ENCODE measurements around the gene YTHDC1. TPM values are rescaled to one million over a fixed set of nuclear protein-coding genes. Genes with fewer than 3 reads are reported as not detected.

The YTHDC1 gene
- total and polyA plus RNA-seq, 2 of the 13 experiments (the other 11 are each of a cell fraction or from before 2014, with no cell fraction given) = 37.3 to 56.8 TPM

DNA sequence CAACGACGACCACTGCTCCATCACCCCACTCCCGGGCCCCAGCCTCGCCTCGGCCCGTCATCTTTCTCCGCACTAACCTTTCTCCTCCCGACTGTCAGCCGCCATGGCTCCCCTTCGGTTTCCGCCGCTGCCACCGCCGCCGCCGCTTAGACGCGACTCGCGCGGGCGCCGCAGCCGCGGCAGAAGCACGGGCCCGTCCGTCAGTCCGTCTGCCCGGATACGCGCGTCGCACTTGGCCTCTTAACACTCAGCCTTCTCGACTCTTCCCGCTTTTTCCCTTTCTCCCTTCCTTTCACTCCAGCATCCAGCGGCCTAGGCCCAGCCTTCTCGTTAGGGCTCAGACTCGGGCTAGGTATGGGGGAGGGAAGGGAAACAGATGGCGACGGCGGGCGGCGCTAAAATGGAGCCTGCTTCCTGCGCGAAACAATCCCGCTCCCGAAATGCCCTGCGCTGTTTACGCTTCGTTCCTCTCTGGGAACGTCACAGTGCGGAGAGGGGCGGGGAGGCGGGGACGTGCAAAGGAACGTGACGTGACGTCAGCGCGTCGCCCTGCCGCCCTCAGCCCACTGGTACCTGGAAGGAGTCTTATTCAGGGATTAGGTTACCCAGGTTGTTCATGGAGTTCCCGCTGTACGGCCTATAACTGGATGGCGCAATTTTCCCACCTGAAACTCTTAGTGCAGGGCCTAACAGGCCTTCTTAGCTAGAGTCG lies at the start of gene YTHDC1 (continued):
- 0 out of 2 replicates have a peak, but pooled peaks have one; percentile 49 for TF ChIP-seq ETV6 (CRISPR knock-in tag; conservative IDR thresholded peaks at IDR 0.05)
- TF ChIP-seq, protein P1, sequence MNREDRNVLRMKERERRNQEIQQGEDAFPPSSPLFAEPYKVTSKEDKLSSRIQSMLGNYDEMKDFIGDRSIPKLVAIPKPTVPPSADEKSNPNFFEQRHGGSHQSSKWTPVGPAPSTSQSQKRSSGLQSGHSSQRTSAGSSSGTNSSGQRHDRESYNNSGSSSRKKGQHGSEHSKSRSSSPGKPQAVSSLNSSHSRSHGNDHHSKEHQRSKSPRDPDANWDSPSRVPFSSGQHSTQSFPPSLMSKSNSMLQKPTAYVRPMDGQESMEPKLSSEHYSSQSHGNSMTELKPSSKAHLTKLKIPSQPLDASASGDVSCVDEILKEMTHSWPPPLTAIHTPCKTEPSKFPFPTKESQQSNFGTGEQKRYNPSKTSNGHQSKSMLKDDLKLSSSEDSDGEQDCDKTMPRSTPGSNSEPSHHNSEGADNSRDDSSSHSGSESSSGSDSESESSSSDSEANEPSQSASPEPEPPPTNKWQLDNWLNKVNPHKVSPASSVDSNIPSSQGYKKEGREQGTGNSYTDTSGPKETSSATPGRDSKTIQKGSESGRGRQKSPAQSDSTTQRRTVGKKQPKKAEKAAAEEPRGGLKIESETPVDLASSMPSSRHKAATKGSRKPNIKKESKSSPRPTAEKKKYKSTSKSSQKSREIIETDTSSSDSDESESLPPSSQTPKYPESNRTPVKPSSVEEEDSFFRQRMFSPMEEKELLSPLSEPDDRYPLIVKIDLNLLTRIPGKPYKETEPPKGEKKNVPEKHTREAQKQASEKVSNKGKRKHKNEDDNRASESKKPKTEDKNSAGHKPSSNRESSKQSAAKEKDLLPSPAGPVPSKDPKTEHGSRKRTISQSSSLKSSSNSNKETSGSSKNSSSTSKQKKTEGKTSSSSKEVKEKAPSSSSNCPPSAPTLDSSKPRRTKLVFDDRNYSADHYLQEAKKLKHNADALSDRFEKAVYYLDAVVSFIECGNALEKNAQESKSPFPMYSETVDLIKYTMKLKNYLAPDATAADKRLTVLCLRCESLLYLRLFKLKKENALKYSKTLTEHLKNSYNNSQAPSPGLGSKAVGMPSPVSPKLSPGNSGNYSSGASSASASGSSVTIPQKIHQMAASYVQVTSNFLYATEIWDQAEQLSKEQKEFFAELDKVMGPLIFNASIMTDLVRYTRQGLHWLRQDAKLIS (CRISPR knock-in tag; IDR thresholded peaks at IDR 0.05) = no peak; the same call in 1 of the 2 replicates
- TF ChIP-seq, protein P2, sequence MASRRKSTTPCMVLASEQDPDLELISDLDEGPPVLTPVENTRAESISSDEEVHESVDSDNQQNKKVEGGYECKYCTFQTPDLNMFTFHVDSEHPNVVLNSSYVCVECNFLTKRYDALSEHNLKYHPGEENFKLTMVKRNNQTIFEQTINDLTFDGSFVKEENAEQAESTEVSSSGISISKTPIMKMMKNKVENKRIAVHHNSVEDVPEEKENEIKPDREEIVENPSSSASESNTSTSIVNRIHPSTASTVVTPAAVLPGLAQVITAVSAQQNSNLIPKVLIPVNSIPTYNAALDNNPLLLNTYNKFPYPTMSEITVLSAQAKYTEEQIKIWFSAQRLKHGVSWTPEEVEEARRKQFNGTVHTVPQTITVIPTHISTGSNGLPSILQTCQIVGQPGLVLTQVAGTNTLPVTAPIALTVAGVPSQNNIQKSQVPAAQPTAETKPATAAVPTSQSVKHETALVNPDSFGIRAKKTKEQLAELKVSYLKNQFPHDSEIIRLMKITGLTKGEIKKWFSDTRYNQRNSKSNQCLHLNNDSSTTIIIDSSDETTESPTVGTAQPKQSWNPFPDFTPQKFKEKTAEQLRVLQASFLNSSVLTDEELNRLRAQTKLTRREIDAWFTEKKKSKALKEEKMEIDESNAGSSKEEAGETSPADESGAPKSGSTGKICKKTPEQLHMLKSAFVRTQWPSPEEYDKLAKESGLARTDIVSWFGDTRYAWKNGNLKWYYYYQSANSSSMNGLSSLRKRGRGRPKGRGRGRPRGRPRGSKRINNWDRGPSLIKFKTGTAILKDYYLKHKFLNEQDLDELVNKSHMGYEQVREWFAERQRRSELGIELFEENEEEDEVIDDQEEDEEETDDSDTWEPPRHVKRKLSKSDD (CRISPR knock-in tag; IDR thresholded peaks at IDR 0.05; ENCODE audit: low read depth) = peak; percentile 96
- TF ChIP-seq, protein P3, sequence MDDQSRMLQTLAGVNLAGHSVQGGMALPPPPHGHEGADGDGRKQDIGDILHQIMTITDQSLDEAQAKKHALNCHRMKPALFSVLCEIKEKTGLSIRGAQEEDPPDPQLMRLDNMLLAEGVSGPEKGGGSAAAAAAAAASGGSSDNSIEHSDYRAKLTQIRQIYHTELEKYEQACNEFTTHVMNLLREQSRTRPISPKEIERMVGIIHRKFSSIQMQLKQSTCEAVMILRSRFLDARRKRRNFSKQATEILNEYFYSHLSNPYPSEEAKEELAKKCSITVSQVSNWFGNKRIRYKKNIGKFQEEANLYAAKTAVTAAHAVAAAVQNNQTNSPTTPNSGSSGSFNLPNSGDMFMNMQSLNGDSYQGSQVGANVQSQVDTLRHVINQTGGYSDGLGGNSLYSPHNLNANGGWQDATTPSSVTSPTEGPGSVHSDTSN (CRISPR knock-in tag; IDR thresholded peaks at IDR 0.05; ENCODE audit: borderline replicate concordance) = no peak
- TF ChIP-seq TBL1XR1 (IDR thresholded peaks at IDR 0.05; ENCODE audit: borderline replicate concordance, low read length, partially characterized antibody) = peak; percentile 75
- no peak for TF ChIP-seq MIER2 (CRISPR knock-in tag; IDR thresholded peaks at IDR 0.05)
- TF ChIP-seq, protein P4, sequence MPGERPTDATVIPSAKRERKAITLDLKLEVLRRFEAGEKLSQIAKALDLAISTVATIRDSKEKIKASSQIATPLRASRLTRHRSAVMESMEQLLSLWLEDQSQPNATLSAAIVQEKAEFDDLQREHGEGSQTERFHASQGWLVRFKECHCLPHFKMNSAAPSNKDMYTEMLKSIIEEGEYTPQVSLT (CRISPR knock-in tag; IDR thresholded peaks at IDR 0.05; ENCODE audit: borderline replicate concordance, low read depth) = 0 out of 2 replicates have a peak, but pooled peaks have one; percentile 25
- TF ChIP-seq, protein P5, sequence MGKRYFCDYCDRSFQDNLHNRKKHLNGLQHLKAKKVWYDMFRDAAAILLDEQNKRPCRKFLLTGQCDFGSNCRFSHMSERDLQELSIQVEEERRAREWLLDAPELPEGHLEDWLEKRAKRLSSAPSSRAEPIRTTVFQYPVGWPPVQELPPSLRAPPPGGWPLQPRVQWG (CRISPR knock-in tag; IDR thresholded peaks at IDR 0.05; ENCODE audit: borderline replicate concordance, low read depth) = no peak
- TF ChIP-seq, protein P6, sequence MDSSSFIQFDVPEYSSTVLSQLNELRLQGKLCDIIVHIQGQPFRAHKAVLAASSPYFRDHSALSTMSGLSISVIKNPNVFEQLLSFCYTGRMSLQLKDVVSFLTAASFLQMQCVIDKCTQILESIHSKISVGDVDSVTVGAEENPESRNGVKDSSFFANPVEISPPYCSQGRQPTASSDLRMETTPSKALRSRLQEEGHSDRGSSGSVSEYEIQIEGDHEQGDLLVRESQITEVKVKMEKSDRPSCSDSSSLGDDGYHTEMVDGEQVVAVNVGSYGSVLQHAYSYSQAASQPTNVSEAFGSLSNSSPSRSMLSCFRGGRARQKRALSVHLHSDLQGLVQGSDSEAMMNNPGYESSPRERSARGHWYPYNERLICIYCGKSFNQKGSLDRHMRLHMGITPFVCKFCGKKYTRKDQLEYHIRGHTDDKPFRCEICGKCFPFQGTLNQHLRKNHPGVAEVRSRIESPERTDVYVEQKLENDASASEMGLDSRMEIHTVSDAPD (CRISPR knock-in tag; IDR thresholded peaks at IDR 0.05) = 0 out of 2 replicates have a peak, but pooled peaks have one; percentile 64
- TF ChIP-seq, protein P7, sequence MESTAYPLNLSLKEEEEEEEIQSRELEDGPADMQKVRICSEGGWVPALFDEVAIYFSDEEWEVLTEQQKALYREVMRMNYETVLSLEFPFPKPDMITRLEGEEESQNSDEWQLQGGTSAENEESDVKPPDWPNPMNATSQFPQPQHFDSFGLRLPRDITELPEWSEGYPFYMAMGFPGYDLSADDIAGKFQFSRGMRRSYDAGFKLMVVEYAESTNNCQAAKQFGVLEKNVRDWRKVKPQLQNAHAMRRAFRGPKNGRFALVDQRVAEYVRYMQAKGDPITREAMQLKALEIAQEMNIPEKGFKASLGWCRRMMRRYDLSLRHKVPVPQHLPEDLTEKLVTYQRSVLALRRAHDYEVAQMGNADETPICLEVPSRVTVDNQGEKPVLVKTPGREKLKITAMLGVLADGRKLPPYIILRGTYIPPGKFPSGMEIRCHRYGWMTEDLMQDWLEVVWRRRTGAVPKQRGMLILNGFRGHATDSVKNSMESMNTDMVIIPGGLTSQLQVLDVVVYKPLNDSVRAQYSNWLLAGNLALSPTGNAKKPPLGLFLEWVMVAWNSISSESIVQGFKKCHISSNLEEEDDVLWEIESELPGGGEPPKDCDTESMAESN (CRISPR knock-in tag; conservative IDR thresholded peaks at IDR 0.05) = no peak; the same call in 1 of the 2 replicates
- peak; percentile 95 for TF ChIP-seq BORCS8-MEF2B (CRISPR knock-in tag; IDR thresholded peaks at IDR 0.05)
- TF ChIP-seq SRY (CRISPR knock-in tag; IDR thresholded peaks at IDR 0.05) = peak; percentile 86
- peak; percentile 83; the same call in 1 of the 2 replicates for TF ChIP-seq TGIF2 (CRISPR knock-in tag; IDR thresholded peaks at IDR 0.05)
- TF ChIP-seq MAFF (IDR thresholded peaks at IDR 0.05; ENCODE audit: low read depth, low read length) = no peak
- TF ChIP-seq SIX4 (CRISPR knock-in tag; IDR thresholded peaks at IDR 0.05) = peak; percentile 63; the same call in 1 of the 2 replicates
- no peak for TF ChIP-seq ZNF256 (CRISPR knock-in tag; conservative IDR thresholded peaks at IDR 0.05)
